Stimulated activated CD4-positive, alpha-beta T cell treated with anti-CD3 and anti-CD28 coated beads, TNF-alpha, amount 100 ng/mL, for 4 hours (primary cell): ENCODE data around the gene CACUL1.
"Not testable (repeated sequence)": the region's sequence is repeated elsewhere in the genome, so short reads cannot be mapped to it uniquely, and the experiment has no call there.

ENCODE experiments used
- DNase-seq, 3 experiments: peaks; one replicate each; pipeline ENCODE4 v3.0.0-alpha.2; 2020; ENCODE audit warnings: low read depth in 3 of 3

Gene CACUL1

DNA sequence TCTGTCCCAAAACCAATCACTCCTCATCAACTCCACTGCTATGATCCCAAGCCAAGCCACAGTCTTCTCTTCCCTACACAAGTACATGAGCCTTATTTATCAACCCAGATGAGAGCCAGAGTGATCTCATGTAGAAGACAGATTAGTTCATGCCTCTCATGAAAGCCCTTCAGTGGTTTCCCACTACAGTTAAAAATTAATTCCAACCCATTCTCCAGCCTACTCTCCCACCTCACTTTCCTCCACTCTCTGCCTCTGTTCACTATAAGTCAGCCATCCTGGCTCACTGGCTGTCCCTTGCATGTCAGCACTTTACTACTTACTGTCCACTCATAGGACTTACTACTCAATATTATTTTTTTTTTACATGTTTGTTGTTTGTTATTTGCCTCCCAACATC, 67.3 kb downstream of the CACUL1 start:
- DNase-seq, result no peak

DNA sequence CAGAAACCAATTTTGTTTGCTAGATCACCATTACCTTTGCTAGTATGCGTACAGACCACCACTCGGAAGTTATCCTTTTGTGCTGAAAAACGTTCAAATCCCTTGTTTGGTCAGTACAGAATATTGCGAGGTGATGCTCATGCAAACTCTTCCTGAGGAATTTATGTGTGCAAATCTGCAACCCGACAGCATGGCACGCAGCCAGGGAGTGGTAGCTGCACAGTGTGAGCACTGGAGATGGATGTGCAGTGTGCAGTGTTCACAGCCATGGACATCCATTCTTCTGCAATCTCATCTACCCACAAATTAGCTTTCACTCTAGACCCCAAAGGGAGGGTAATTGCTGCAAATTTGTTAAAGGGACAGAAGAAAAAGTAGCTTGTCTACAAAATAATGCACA, 72.2 kb downstream of the CACUL1 start:
- DNase-seq, result no peak

DNA sequence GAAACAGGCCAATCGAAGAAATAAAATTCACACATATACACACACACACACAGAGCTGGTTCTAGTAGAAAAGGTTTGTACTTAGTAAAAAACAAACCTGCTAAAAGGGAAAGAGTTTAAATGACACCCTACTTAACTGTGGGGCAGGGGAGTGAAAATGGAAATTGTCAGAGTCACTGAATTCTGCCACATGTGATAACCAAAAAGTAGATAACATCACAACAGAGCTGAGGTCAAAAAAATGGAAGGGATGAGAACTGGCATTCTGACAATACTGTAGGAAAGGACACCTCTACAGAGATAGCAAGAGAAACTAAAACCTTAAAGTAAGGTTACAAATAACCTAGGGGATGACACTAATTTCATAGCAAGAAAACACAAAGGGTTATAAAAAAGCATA, 74.6 kb downstream of the CACUL1 start:
- DNase-seq, result no peak

DNA sequence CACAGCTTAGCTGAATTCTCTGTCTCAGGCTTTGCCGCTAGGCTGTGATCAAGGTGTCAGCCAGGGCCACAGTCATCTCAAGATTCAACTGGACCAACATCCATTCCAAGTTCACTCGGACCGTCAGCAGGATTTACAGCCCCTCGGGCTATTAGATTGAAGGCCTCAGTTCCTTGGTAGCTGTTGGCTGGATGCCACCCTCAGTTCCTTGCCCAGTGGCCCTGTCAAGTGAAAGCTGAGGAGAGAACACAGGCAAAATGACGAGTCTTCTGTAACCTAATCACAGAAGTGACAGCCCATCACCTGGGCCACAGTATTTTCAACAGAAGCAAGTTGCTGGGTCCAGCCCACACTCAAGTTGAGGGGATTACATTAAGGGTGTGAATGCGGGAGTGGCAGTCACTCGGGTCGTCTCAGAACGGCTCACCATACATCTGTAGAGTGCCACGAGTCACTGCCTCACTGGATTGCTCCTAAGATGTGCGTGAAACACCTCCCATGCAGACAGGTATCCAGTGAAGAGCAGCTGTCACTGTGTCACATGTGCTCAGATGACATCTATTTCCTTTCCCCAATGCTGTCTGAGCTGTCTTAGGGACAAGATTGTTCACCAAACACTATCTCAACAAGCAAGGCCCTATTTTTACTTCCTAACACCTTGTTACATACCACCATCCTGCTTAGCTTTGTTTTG, 80.4 kb downstream of the CACUL1 start:
- DNase-seq, result no peak

DNA sequence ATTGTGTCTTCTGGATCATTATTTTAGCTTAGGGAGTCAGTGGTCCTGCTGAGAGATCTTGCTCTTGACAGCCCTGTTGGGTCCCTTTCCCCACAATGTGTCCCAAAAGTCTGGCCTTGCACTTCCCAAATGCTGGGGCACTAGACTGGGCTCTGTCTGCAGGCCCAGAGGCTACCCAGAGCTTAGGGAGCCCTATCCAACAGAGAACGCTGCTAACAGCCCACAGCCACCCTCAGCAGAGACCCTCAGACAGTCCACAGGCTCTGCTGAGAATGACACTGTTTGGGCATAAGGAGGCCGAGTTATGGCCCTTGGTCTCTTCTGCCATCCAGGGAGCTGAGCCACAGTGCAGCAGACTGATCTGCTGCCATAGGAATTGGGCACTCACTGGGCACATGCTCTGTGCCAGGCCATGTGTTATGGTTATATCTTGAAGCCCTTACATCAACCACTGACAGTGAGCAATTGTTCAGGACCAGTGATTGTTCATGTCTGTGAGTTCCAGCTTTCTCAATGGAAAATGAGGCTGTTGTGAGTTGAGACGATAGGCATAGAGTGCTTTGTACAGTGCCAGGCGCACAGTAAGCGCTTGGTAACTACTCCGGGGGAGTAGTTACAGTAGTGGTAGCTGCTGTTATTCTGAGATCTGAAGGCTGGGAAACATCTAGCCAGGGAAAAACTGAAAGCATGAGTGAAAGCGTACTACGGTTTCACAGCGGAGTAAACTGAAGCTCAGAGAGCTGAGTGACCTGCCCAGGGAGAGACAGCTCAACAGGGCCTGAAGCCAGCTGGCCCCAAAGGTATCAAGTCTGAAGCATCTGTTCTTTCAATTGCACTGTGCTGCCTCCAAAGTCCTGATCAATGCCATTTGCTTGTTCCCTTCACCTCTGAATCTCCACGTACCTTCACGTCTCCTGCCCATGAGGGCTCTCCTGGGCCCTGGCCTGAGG, 81.7 kb downstream of the CACUL1 start:
- no peak for DNase-seq

DNA sequence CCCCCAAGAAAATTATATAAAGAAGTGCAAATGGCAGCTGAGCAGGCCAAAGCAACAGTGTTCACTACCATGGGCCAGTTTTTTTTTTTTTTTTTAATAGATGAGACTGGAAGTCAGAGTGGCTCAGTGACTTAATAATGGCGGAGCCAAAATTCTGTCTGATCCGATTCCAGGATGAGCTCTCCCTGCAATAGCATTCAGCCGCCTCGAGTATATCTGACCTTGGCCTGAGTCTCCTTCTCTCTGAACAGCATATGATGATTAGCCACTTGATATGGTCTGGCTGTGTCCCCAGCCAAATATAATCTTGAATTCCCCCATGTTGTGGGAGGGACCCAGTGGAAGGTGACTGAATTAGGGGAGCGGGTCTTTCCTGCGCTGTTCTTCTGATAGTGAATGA, 82.6 kb downstream of the CACUL1 start:
- no peak for DNase-seq

DNA sequence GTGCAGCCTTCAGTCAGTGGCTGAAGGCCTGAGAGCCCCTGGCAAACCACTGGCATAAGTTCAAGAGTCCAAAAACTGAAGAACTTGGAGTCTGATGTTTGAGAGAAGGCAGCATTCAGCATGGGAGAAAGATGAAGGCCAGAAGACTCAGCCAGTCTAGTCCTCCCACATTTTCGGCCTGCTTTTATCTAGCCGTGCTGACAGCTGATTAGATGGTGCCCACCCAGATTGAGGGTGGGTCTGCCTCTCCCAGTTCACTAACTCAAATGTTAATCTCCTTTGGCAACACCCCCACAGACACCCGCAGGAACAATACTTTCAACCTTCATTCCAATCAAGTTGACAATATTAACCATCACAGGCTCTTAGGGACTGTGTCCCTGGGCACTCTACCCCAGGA, 83.5 kb downstream of the CACUL1 start:
- not testable (repeated sequence) for DNase-seq

DNA sequence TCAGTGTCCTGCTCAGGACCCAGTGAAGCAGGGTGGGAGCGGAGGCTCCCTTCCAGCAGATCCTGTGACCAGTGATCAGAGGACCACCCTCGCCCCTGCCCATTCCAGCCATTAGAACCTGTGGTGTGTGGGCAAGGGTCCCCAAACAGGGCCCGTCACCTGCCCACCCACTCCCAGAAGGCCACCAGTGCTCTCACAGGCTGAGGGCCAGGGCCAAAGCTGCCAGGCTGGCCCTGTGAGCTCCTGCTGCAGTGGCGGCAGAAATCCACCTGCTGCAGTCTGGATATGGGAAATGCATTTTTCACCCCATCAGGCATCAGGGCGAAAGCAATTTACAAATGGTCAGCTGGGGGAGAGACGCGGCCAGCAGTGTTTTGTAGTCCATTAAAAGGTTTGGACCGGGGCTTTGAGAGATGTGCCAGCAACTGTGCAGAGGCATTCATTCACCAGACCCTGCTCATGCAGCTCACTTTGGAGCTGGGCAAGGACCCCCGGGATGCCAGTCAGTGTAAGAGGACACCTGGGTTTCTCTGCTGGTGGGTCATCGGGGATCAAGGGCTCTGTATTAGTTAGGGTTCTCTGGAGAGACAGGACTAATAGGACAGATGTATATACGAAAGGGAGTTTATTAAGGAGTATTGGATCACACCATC, 84.2 kb downstream of the CACUL1 start:
- DNase-seq, result no peak

DNA sequence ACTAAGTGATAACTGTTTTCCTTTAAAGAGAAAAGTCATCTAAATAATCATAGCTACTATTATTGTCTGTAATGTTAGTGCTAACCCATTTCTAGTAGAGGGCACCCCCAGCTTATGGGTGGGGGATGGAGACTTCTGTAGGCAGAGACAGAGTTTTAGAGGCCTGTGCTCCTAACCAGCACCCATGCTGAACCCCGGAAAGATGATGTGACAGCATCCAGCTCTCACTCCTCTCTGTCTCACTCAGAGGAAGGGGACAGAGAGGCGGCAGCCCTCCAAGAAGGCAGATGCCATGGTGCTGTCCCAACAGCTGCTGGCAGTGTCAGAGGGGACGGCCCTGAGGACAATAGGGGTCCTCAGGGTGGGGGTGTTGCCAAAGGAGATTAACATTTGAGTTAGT, 84.9 kb downstream of the CACUL1 start:
- no peak for DNase-seq

DNA sequence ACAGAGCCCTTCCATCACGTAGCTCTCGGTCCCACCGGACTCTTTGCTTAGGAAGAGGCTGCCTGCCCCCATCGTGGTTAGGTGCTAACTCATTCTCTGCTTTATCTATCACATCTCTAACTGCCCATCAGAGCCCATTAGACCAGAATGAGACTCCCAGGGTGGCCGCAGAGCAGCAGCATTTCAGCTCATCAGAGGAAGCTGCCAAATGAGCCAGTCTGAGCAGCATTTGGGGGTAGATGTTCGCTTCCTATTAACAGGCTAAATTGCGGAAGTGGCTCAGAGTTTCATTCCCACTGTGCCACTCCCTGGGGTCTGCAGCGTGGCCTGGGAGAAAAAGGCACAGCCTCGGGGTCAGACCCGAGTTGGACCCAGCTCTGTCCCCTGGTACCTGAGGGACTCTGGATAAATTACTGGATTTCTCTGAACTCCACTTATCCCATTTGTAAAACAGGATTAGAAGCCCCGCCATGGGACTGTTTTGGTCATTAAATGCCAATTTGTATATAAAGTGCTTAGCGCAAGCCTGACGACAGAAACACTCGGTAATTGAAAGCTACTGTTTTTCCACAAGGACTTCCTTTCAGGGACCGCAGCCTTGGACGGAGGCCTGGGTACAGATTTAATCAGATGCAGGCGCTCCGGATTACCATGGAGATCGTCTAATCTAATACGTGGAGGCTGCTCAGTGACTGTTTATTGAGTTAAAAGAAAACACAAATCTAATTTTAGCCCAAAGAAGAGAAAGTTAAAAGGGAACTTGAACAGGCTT, 85.6 kb downstream of the CACUL1 start:
- DNase-seq, result no peak

DNA sequence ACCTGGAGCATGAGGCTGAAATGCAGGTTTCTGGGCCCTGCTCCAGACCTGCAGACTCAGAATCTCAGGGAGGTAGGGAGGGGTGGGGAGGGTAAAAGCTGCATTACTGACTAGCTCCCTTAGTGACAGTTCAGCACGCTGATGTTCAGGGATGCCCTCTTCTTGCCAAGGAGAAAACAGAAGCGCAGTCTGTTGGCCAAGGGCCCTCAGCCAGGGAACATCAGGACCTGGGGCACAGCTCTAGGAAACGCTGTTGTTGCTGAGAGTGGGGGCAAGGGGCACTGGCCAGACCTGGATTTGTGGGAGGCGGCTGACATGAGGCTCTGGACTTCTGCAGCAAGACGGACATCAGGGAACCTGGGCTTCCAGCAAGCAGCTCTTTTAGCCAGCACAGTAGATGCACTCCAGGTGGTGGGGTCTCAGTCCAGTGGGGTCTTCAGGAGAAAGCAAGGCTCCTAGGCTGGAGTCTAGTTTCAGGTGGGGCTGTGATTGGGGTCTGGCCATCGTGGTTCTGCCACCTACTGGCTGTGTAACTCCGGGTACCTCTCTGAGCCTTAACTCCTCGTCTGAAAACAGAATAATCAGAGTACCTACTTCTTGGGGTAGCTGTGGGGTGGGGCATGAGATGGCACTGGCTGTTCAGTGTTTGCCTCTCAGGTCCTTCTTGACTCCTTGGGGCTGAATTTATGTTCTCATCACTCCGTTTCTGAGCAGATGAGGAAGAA, 86.4 kb downstream of the CACUL1 start:
- DNase-seq, result no peak

DNA sequence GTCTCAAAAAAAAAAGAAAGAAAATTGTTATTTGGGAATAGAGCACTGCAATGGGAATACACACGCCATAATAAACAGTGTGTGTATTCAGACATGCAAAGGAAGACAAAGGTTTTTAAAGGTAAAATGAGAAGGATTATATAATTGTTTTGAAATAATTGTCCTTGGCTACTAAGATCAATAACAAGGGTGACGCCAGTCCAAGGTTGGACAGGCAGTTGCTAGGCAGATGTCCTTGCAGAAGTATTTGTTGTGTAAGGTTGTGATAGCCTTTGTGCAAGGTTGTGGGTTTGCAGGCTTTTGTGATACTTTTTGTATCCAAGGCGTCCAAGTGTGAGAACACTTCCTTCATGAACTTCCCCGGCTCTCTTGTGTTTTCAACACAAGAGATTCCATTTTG, 87.0 kb downstream of the CACUL1 start:
- DNase-seq, result no peak

DNA sequence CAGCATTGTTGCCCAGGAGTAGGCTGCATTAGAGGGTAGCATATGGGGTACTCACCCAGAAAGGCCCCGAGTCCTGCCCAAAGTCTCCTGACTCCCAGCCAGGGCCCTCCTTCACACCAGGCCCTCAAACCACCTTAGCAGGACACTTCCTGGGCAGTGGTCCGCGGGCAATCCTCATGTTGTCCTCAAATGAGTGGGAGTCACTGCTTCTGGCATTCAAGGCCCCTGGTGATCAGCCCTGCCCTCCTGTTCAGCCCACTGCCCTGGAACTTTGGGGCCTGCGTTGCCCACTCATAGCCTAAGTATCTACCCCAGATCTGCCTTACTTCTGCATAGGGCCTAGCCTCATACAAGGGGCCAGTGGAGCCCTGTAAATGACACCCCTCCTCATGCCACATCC, 88.4 kb downstream of the CACUL1 start:
- DNase-seq, result no peak

DNA sequence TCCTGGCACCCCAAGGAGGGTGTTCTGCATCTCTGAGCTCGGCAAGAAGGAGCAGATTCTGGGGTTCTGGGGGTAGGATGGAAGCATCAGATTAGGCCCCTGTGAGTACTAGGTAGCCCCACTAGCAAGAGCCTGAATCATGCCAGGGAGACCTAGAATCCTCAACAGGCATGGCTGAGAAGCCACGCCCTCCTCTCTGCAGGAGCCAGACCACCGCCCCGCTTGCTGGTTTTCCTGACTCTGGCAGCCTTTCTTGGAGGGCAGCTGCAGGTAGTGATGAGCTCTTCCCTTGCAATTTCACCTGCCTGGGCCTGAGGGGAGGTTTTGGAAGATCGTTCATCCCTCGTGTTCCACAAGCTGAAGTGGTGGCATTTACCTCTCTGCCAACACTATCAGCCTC, 90.4 kb downstream of the CACUL1 start:
- DNase-seq, result no peak

DNA sequence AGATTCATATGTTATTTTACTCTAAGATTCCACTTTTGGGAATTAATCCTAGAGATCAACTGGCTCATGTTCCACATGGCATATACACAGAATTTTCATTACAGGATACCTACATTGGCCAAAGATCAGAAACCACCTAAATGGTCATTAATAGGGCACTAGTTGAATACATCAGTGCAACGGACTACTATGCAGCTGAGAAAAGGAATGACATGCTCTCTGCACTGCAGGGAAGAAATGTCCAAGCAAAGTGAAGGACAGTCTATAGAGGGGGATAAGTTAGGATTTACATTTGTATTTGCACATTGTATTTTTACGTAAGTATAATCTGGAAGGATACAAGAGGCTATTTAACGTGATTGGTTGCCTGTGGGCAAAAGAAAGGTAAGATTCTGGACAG, 91.6 kb downstream of the CACUL1 start:
- no peak for DNase-seq

DNA sequence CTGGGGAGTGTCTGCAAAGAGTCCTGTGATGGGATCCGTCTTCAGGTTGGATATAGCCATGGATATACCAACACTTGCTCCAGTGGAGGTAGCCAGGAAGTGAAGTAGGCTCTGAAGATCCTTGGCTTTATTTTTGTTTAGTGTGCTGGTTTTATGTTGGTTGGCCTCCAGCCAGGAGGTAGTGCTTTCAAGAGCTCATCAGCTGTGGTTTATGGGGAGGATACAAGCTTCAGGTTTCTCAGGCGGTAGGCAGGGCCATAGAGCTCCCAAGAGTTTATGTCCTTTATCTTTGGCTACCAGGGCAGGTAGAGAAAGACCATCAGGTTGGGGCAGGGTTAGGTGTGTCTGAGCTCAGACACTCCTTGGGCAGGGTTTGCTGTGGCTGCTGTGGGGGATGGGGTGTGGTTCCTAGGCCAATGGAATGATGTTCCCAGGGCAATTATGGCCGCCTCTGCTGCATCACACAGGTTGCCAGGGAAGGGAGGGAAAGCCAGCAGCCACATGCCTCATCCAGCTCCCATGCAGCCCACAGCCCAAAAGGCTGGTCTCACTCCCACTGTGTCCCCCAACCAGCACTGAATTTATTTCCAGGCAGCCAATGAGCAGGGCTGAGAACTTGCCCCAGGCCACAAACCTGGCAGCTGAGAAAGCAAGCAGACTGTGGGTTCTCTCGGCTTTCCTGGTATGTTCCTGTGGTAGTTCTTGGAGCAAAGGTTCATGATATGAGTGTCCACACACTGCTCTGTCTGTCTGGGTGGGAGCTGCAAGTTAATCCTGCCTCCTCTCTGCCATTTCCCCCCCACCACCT, 92.3 kb downstream of the CACUL1 start:
- DNase-seq, result no peak

DNA sequence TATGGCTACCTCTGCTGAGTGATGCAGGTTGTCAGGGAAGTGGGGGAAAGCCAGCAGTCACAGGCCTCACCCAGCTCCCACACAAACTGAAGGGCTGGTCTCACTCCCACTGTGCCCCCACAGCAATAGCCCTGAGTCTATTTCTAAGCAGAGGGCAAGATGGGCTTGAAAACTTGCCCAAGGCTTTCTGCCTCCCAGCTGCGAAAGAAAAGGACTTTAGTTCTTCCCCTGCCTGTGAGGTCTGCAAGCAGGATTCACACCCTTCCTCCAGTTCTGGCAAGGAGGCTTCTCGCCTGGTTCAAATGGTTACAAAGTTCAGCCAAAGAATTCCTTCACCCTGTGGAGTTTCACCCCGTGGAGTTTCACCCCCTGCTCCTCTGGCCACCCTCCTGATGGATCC, 96.0 kb downstream of the CACUL1 start:
- DNase-seq, result no peak

DNA sequence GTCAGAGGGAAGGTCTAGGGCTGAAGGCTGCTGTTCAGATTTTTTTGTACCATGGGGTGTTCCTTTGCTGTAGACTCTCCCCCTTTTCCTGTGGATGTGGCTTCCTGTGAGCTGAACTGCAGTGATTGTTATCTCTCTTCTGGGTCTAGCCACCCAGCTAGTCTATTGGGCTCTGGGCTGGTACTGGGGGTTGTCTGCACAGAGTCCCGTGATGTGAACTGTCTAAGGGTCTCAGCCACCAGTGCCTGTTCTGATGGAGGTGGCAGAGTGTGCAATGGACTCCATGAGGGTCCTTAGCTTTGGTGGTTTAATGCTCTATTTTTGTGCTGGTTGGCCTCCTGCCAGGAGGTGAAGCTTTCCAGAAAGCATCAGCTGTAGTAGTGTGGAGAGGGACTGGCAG, 96.6 kb downstream of the CACUL1 start:
- DNase-seq, result not testable (repeated sequence)

DNA sequence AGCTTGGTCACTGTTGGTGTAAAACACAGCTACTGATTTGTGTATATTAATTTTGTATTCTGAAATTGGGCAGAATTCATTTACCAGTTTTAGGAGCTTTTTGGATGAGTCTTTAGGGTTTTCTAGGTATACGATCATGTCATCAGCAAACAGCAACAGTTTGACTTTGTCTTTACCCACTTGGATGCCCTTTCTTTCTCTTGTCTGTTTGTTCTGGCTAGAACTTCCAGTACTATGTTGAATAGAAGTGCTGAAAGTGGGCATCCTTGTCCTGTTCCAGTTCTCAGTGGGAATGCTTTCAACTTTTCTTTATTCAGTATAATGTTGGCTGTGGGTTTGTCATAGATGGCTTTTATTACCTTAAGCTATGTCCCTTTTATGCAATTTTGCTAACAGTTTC, 109.5 kb downstream of the CACUL1 start:
- DNase-seq, result not testable (repeated sequence)

DNA sequence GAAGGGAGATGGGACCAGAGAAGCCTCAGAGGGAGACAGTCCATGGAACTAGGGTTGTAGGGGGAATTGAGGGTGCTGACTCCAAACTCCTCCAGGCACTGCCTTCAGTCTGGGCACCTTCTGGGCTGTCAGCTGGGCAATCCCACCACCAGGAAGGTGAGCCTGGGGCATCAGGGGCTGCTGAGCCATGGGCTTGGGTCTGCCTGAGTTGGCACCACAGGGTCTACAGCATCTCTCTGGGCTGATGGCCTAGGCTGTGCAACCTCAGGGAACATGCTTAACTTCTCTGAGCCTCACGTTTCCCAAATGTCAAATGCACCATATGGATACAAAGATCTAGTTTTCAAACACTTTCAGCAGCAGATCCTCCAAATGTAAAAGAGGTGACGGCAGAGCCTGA, 112.5 kb downstream of the CACUL1 start:
- no peak for DNase-seq
